HUES6 (cell line): ENCODE data around the gene MAPKAP1.

Experiments used
- H3K27ac ChIP-seq: 2 replicates; pipeline ENCODE4 v1.7.0; 2013; ENCODE audit warnings: low read depth, mild to moderate bottlenecking, low read length, inconsistent platforms
- H3K27me3 ChIP-seq: 2 replicates; pipeline ENCODE4 v1.6.1; 2013; ENCODE audit warnings: low read length; ENCODE audit not compliant: control insufficient read depth, insufficient read depth
- H3K36me3 ChIP-seq: 2 replicates; pipeline ENCODE4 v1.6.1; 2013; ENCODE audit warnings: low read length; ENCODE audit not compliant: control insufficient read depth, insufficient read depth
- H3K4me1 ChIP-seq: 2 replicates; pipeline ENCODE4 v1.6.1; 2013; ENCODE audit warnings: low read length; ENCODE audit not compliant: control insufficient read depth, insufficient read depth
- H3K4me3 ChIP-seq: 2 replicates; pipeline ENCODE4 v1.5.1; 2013; ENCODE audit warnings: low read depth, low read length
- H3K9ac ChIP-seq: one replicate; pipeline ENCODE4 v1.6.1; 2013; ENCODE audit warnings: mild to moderate bottlenecking, low read length
- H3K9me3 ChIP-seq: 2 replicates; pipeline ENCODE4 v1.6.1; 2013; ENCODE audit warnings: low read depth, low read length; ENCODE audit not compliant: control insufficient read depth, insufficient read depth

MAPKAP1 gene

GRCh38 chr9:125534971-125535701 lies 171.9 kb downstream of the MAPKAP1 start:
- H3K9ac ChIP-seq = no peak overlapping the region
- H3K36me3 ChIP-seq = 0 out of 2 replicates have a peak, but pooled peaks cover 2% of the 10 kb centered on the region
- no peak overlapping the region for H3K27ac ChIP-seq
- H3K4me3 ChIP-seq = no peak overlapping the region
- H3K27me3 ChIP-seq = no peaks in the 10 kb centered on the region
- H3K4me1 ChIP-seq = no peaks in the 10 kb centered on the region; the same call in 1 of the 2 replicates
- H3K9me3 ChIP-seq = no peaks in the 10 kb centered on the region

GRCh38 chr9:125532812-125533594 lies 174.0 kb downstream of the MAPKAP1 start:
- Histone ChIP-seq H3K4me1 (peaks cover 10% of the 10 kb centered on the region), H3K27me3 (no peaks in the 10 kb centered on the region), H3K4me3 (no peak overlapping the region), H3K9ac (no peak overlapping the region), H3K27ac (no peak overlapping the region), H3K9me3 (no peaks in the 10 kb centered on the region), H3K36me3 (no peaks in the 10 kb centered on the region)

- H3K9me3 ChIP-seq = no peaks in the 10 kb centered on the region
- peaks cover 16% of the 10 kb centered on the region for H3K4me1 ChIP-seq
- no peaks in the 10 kb centered on the region for H3K36me3 ChIP-seq
- H3K27me3 ChIP-seq = no peaks in the 10 kb centered on the region
- no peak overlapping the region for H3K4me3 ChIP-seq
- H3K27ac ChIP-seq = no peak overlapping the region
- H3K9ac ChIP-seq = no peak overlapping the region
These were observed 174.6 kb downstream of the MAPKAP1 start for GRCh38 chr9:125532412-125532811.

GRCh38 chr9:125529589-125530515 lies 177.2 kb downstream of the MAPKAP1 start:
- Histone ChIP-seq H3K36me3 (no peaks in the 10 kb centered on the region), H3K27me3 (no peaks in the 10 kb centered on the region), H3K4me3 (no peak overlapping the region), H3K9me3 (no peaks in the 10 kb centered on the region), H3K9ac (no peak overlapping the region), H3K4me1 (peaks cover 19% of the 10 kb centered on the region), H3K27ac (no peak overlapping the region)

GRCh38 chr9:125529107-125529506 lies 177.9 kb downstream of the MAPKAP1 start:
- Histone ChIP-seq H3K9ac (no peak overlapping the region), H3K27ac (no peak overlapping the region)

GRCh38 chr9:125527471-125528002 lies 179.5 kb downstream of the MAPKAP1 start:
- no peaks in the 10 kb centered on the region for H3K9me3 ChIP-seq
- H3K36me3 ChIP-seq = no peaks in the 10 kb centered on the region
- H3K4me1 ChIP-seq = peaks cover 32% of the 10 kb centered on the region
- H3K9ac ChIP-seq = no peak overlapping the region
- H3K27me3 ChIP-seq = no peaks in the 10 kb centered on the region
- H3K4me3 ChIP-seq = no peak overlapping the region
- H3K27ac ChIP-seq = no peak overlapping the region

More at GRCh38 chr9:125529107-125529506, 177.9 kb downstream of the MAPKAP1 start:
- Histone ChIP-seq H3K4me1 (peaks cover 26% of the 10 kb centered on the region), H3K4me3 (no peak overlapping the region), H3K27me3 (no peaks in the 10 kb centered on the region), H3K36me3 (no peaks in the 10 kb centered on the region), H3K9me3 (no peaks in the 10 kb centered on the region)

- H3K36me3 ChIP-seq = no peaks in the 10 kb centered on the region
- H3K9me3 ChIP-seq = no peaks in the 10 kb centered on the region
- H3K9ac ChIP-seq = no peak overlapping the region
- no peaks in the 10 kb centered on the region for H3K27me3 ChIP-seq
- no peak overlapping the region for H3K4me3 ChIP-seq
- H3K4me1 ChIP-seq = peaks cover 32% of the 10 kb centered on the region
- no peak overlapping the region for H3K27ac ChIP-seq
These were observed 180.9 kb downstream of the MAPKAP1 start for GRCh38 chr9:125525921-125526631.

GRCh38 chr9:125524583-125525355 lies 182.2 kb downstream of the MAPKAP1 start:
- peaks cover 29% of the 10 kb centered on the region for H3K4me1 ChIP-seq
- no peaks in the 10 kb centered on the region for H3K27me3 ChIP-seq
- 0 out of 2 replicates have a peak overlapping the region, but pooled peaks have one; percentile 3 for H3K4me3 ChIP-seq
- no peaks in the 10 kb centered on the region for H3K9me3 ChIP-seq
- H3K9ac ChIP-seq = no peak overlapping the region
- H3K36me3 ChIP-seq = 0 out of 2 replicates have a peak, but pooled peaks cover 4% of the 10 kb centered on the region
- peak overlapping the region; percentile 90 for H3K27ac ChIP-seq

- Histone ChIP-seq H3K4me1 (peaks cover 25% of the 10 kb centered on the region), H3K27ac (no peak overlapping the region)
These were observed 183.3 kb downstream of the MAPKAP1 start for GRCh38 chr9:125523681-125524080.

More at GRCh38 chr9:125523681-125524080, 183.3 kb downstream of the MAPKAP1 start:
- Histone ChIP-seq H3K9me3 (no peaks in the 10 kb centered on the region), H3K36me3 (0 out of 2 replicates have a peak, but pooled peaks cover 4% of the 10 kb centered on the region), H3K27me3 (no peaks in the 10 kb centered on the region), H3K9ac (no peak overlapping the region), H3K4me3 (no peak overlapping the region)
